Stimulated activated memory B cell treated with anti-CD40 and anti-IgM and Interleukin-4, amounts not matched to agents 10 μg/mL and 1 μg/mL and 100 μg/mL, for 72 hours (primary cell): ENCODE results near the gene TMEM186.
"Not testable (repeated sequence)": the region's sequence is repeated elsewhere in the genome, so short reads cannot be mapped to it uniquely, and the experiment has no call there.

ENCODE experiments used
- ATAC-seq: fragments of 150-1000 bp; cut with Tn5 transposase; 2 replicates; pipeline ENCODE4 v1.10.0; 2021
- H3K27ac Mint-ChIP-seq: one replicate; pipeline ENCODE4 v1.8.0; 2022; ENCODE audit warnings: mild to moderate bottlenecking, mixed read lengths
- H3K27me3 Mint-ChIP-seq: one replicate; pipeline ENCODE4 v1.8.0; 2022; ENCODE audit warnings: mixed read lengths
- H3K36me3 Mint-ChIP-seq: one replicate; pipeline ENCODE4 v1.8.0; 2022; ENCODE audit warnings: mixed read lengths
- H3K4me1 Mint-ChIP-seq: one replicate; pipeline ENCODE4 v1.8.0; 2022; ENCODE audit warnings: mixed read lengths
- H3K4me3 Mint-ChIP-seq: one replicate; pipeline ENCODE4 v1.8.0; 2022; ENCODE audit warnings: mild to moderate bottlenecking, moderate library complexity, mixed read lengths
- H3K9me3 Mint-ChIP-seq: one replicate; pipeline ENCODE4 v1.8.0; 2022; ENCODE audit warnings: mixed read lengths

Gene TMEM186

DNA sequence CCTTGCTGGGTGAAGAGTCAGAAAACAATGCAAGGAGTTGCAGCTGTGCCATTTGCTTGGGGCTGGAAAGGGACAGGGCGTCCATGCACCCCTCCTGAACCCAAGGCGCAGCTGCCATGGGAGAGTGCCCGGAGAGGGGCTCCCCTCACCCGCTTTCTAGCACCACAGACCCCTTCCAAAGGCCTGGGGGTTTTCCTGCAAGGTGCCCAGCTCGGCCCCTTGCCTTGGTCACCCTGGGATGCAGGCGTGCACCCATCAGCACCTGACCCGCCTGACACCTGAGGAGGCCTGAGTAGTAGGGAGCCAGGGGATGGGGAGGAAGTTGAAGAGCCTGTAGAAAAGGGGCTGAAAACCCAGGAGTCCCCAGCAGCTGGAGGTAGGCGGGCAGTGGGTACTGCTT is 30.3 kb downstream of the TMEM186 start:
- no peaks in the 10 kb centered on the region for H3K4me1 Mint-ChIP-seq
- H3K36me3 Mint-ChIP-seq = peaks cover 48% of the 10 kb centered on the region
- no peaks in the 10 kb centered on the region for H3K27me3 Mint-ChIP-seq
- no peak for ATAC-seq
- H3K27ac Mint-ChIP-seq = no peak overlapping the region
- no peak overlapping the region for H3K4me3 Mint-ChIP-seq
- H3K9me3 Mint-ChIP-seq = no peaks in the 10 kb centered on the region

DNA sequence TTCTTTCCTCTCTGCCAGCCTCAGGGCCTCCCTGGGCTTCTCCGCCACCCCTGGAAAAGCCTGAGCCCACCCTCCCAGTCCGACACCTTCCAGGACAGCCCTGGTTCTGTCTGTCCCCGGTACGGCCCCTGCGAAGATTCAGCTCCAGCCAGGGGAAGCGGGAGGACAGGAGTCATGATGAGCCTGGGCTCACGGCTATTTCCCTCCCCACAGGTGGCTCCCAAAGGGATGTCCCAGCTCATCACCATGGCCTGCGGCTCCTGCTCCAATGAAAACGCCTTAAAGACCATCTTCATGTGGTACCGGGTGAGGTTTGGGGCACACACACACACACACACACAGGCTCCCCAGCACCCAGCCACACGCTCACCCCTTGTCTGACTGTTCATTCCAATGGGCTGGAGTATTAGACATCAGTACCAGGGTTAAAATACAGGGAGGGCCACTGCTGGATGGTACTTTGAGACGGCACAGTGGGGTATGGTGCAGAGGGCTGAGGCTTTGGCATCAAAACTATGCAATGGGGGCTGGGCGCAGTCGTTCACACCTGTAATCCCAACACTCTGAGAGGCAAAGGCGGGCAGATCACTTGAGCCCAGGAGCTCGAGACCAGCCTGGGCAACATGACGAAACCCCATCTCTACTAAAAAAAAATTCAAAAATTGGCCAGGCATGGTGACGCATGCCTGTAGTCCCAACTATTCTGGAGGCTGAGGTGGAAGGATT is 32.8 kb downstream of the TMEM186 start:
- ATAC-seq = no peak
- H3K4me3 Mint-ChIP-seq = no peak overlapping the region
- no peaks in the 10 kb centered on the region for H3K4me1 Mint-ChIP-seq
- H3K36me3 Mint-ChIP-seq = peaks cover 61% of the 10 kb centered on the region
- H3K9me3 Mint-ChIP-seq = no peaks in the 10 kb centered on the region
- no peak overlapping the region for H3K27ac Mint-ChIP-seq
- no peaks in the 10 kb centered on the region for H3K27me3 Mint-ChIP-seq

GRCh38 chr16:8763899-8764298 is 33.5 kb downstream of the TMEM186 start:
- H3K36me3 Mint-ChIP-seq = peaks cover 58% of the 10 kb centered on the region
- H3K4me1 Mint-ChIP-seq = no peaks in the 10 kb centered on the region
- no peak overlapping the region for H3K4me3 Mint-ChIP-seq
- no peak for ATAC-seq
- H3K27ac Mint-ChIP-seq = no peak overlapping the region
- no peaks in the 10 kb centered on the region for H3K9me3 Mint-ChIP-seq
- H3K27me3 Mint-ChIP-seq = no peaks in the 10 kb centered on the region

- H3K36me3 Mint-ChIP-seq = peaks cover 58% of the 10 kb centered on the region
- no peaks in the 10 kb centered on the region for H3K4me1 Mint-ChIP-seq
- H3K27me3 Mint-ChIP-seq = no peaks in the 10 kb centered on the region
- no peak for ATAC-seq
- H3K27ac Mint-ChIP-seq = no peak overlapping the region
- no peak overlapping the region for H3K4me3 Mint-ChIP-seq
- no peaks in the 10 kb centered on the region for H3K9me3 Mint-ChIP-seq
Measured at GRCh38 chr16:8763083-8763482, 34.4 kb downstream of the TMEM186 start.

DNA sequence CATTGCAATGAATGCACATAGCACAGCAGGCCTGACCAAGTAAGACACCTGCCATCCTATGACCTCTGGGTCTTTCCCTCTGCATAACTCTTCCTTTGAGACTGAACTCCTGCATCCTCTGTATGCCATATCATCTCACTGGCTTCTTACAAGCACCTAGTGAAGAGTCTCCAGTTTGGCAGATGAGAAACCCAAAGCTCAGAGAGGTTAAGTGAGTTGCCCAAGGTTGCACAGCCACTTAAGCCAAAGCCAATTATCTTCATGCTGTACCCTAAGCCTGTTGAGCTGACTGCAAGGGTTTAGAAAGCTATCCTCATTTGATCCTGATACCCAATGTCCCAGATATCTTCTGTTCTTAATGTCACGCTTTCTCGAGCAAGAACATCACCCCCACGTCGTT is 35.2 kb downstream of the TMEM186 start:
- Mint-ChIP-seq H3K4me1 (no peaks in the 10 kb centered on the region), H3K4me3 (no peak overlapping the region), H3K36me3 (peaks cover 64% of the 10 kb centered on the region), H3K27ac (no peak overlapping the region), H3K9me3 (no peaks in the 10 kb centered on the region), H3K27me3 (no peaks in the 10 kb centered on the region)
- no peak for ATAC-seq

DNA sequence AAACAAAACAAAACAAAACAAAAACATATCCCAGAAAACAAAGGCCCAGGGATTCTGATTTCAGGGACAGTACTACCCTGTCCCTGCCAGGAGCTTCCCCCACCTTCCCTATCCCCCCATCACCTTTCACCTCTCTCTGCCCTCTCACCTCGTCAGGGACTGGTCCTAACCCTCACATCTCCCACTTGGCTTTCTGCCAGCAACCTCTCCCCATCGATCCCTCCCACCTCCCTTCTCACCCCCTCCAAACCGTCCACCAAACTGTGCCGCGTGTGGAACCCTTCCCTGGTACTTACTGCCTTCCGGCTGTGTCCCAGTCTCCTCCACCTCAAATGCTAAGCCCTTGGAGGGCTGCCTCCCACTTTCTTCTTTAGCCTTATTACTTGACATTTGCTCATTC is 36.4 kb downstream of the TMEM186 start:
- no peak for ATAC-seq
- no peaks in the 10 kb centered on the region for H3K4me1 Mint-ChIP-seq
- no peak overlapping the region for H3K27ac Mint-ChIP-seq
- no peak overlapping the region for H3K4me3 Mint-ChIP-seq
- peaks cover 62% of the 10 kb centered on the region for H3K36me3 Mint-ChIP-seq
- no peaks in the 10 kb centered on the region for H3K9me3 Mint-ChIP-seq
- no peaks in the 10 kb centered on the region for H3K27me3 Mint-ChIP-seq

DNA sequence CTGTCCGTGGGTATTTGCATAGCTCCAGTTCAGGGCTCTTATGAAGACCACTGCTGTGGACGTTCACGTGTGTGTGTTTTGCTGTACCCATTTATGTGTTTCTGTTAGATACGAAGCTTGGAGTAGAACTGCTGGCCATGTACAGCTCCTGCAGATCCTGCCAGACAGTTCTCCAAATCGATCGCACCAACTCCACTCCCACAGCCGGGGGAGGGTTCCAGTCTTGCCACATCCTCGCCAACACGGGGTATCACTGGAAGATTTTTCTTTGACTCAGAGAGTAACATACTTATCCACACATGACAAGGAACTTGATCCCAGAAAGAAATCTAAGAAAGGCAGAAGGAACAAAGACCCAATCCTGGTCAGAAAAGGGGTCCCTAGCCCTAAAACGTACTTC is 37.4 kb downstream of the TMEM186 start:
- H3K27me3 Mint-ChIP-seq = no peaks in the 10 kb centered on the region
- H3K27ac Mint-ChIP-seq = no peak overlapping the region
- H3K4me1 Mint-ChIP-seq = no peaks in the 10 kb centered on the region
- ATAC-seq = no peak
- peaks cover 54% of the 10 kb centered on the region for H3K36me3 Mint-ChIP-seq
- no peaks in the 10 kb centered on the region for H3K9me3 Mint-ChIP-seq
- H3K4me3 Mint-ChIP-seq = no peak overlapping the region

- no peaks in the 10 kb centered on the region for H3K27me3 Mint-ChIP-seq
- no peaks in the 10 kb centered on the region for H3K9me3 Mint-ChIP-seq
- no peak overlapping the region for H3K27ac Mint-ChIP-seq
- peaks cover 52% of the 10 kb centered on the region for H3K36me3 Mint-ChIP-seq
- no peak overlapping the region for H3K4me3 Mint-ChIP-seq
- no peak for ATAC-seq
- no peaks in the 10 kb centered on the region for H3K4me1 Mint-ChIP-seq
Measured at GRCh38 chr16:8758022-8758421, 39.4 kb downstream of the TMEM186 start.

GRCh38 chr16:8756755-8757154 is 40.7 kb downstream of the TMEM186 start:
- Mint-ChIP-seq H3K4me3 (no peak overlapping the region), H3K9me3 (no peaks in the 10 kb centered on the region), H3K4me1 (no peaks in the 10 kb centered on the region), H3K27me3 (no peaks in the 10 kb centered on the region), H3K36me3 (peaks cover 54% of the 10 kb centered on the region), H3K27ac (no peak overlapping the region)
- no peak for ATAC-seq

DNA sequence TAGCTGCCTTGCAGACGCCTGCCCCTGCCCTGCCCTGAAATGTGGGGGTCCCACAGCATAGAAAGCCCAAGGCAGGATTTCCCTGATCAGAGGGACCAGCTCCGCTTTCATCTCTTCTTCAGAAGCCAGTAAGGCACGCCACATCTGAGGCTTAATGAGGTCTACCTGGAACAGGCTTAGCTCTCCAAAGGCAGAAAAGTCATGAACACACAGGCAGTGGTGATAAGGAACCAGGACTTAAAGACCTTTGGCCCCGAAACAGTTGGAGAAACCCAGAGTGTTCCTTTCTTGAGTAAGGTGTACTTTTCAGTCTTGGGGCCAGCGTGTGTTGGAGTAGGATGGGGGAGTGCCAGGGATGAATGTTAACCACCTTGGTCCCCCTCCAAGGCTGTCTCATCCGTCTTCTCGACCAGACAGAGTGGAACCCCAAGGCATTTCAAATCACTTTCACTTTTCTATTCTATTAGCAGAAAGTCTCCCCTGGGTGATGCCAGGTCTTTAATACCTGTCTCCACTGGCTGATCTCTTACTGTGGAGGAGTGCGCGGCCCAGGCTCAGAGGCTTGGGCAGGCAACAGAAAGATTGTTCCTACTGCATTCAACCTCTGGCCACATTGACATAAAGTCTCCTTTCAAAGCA is 43.9 kb downstream of the TMEM186 start:
- H3K4me3 Mint-ChIP-seq = no peak overlapping the region
- no peaks in the 10 kb centered on the region for H3K9me3 Mint-ChIP-seq
- no peak overlapping the region for H3K27ac Mint-ChIP-seq
- H3K27me3 Mint-ChIP-seq = no peaks in the 10 kb centered on the region
- no peak for ATAC-seq
- H3K4me1 Mint-ChIP-seq = no peaks in the 10 kb centered on the region
- H3K36me3 Mint-ChIP-seq = peaks cover 48% of the 10 kb centered on the region

- Mint-ChIP-seq H3K27me3 (no peaks in the 10 kb centered on the region), H3K4me1 (no peaks in the 10 kb centered on the region), H3K36me3 (peaks cover 45% of the 10 kb centered on the region), H3K9me3 (no peaks in the 10 kb centered on the region), H3K27ac (no peak overlapping the region), H3K4me3 (no peak overlapping the region)
- ATAC-seq = no peak
Measured at GRCh38 chr16:8752706-8753105, 44.7 kb downstream of the TMEM186 start.

GRCh38 chr16:8751481-8752311 is 45.7 kb downstream of the TMEM186 start:
- no peak overlapping the region for H3K27ac Mint-ChIP-seq
- no peak overlapping the region for H3K4me3 Mint-ChIP-seq
- ATAC-seq = no peak
- no peaks in the 10 kb centered on the region for H3K4me1 Mint-ChIP-seq
- H3K27me3 Mint-ChIP-seq = no peaks in the 10 kb centered on the region
- no peaks in the 10 kb centered on the region for H3K9me3 Mint-ChIP-seq
- H3K36me3 Mint-ChIP-seq = peaks cover 43% of the 10 kb centered on the region

- not testable (repeated sequence) for H3K27me3 Mint-ChIP-seq, H3K27ac Mint-ChIP-seq, H3K4me1 Mint-ChIP-seq, H3K4me3 Mint-ChIP-seq, H3K9me3 Mint-ChIP-seq, ATAC-seq
- H3K36me3 Mint-ChIP-seq = peaks cover 51% of the 10 kb centered on the region
Measured at GRCh38 chr16:8748944-8749343, 48.5 kb downstream of the TMEM186 start.
